Right atrium auricular region (tissue), 2 donors: ENCODE measurements around the gene KIF17. TPM values are rescaled to one million over a fixed set of nuclear protein-coding genes. Genes with fewer than 3 reads are reported as not detected.

Experiments
- DNase-seq: peaks from one replicate; pipeline ENCODE4 v3.0.0-alpha.2; 2019; ENCODE audit warnings: low spot score
- H3K27ac ChIP-seq, 2 donors: fragments of 200-600 bp; sonication (generic); 1 replicate in 1 of 2; 2 replicates in 1 of 2; pipeline ENCODE4 v1.5.1; 2016 to 2019
- H3K27me3 ChIP-seq, 2 donors: fragments of 200-600 bp; sonication (generic); one replicate each; pipeline versions ENCODE4 v1.5.1 to v1.6.0; 2017 to 2019
- H3K36me3 ChIP-seq: fragments of 200-600 bp; sonication (generic); one replicate; pipeline ENCODE4 v1.5.1; 2016
- H3K4me1 ChIP-seq, 2 donors: fragments of 200-600 bp; sonication (generic); one replicate each; pipeline versions ENCODE4 v1.5.1 to v1.6.0; 2017 to 2019
- H3K4me3 ChIP-seq, 2 donors: fragments of 200-600 bp; sonication (generic); 1 replicate in 1 of 2; 2 replicates in 1 of 2; pipeline ENCODE4 v1.5.1; 2017 to 2019; ENCODE audit warnings: mild to moderate bottlenecking in 1 of 2, moderate library complexity in 1 of 2
- H3K9me3 ChIP-seq, 2 donors: fragments of 200-600 bp; sonication (generic); one replicate each; pipeline ENCODE4 v1.5.1; 2019
- total RNA-seq, 2 donors: library from RNA; depleted of rRNA; stranded (reverse); fragments of >200 nt; gene quantifications; one replicate each; pipeline ENCODE4 v1.1.0, GENCODE V29; 2016
- TF ChIP-seq, protein P1 (sequence below), 2 donors: fragments of 200-600 bp; sonication (generic); IDR thresholded peaks; one replicate each; pipeline ENCODE4 v1.5.1; 2019; ENCODE audit warnings: antibody characterized with exemption in 2 of 2

The KIF17 gene
- total RNA-seq, 2 donors from 2014 or later = 2.6 to 6.0 TPM

- DNase-seq = peak; percentile 47
- H3K36me3 ChIP-seq = no peaks in the 10 kb centered on the region
- TF ChIP-seq, protein P1, sequence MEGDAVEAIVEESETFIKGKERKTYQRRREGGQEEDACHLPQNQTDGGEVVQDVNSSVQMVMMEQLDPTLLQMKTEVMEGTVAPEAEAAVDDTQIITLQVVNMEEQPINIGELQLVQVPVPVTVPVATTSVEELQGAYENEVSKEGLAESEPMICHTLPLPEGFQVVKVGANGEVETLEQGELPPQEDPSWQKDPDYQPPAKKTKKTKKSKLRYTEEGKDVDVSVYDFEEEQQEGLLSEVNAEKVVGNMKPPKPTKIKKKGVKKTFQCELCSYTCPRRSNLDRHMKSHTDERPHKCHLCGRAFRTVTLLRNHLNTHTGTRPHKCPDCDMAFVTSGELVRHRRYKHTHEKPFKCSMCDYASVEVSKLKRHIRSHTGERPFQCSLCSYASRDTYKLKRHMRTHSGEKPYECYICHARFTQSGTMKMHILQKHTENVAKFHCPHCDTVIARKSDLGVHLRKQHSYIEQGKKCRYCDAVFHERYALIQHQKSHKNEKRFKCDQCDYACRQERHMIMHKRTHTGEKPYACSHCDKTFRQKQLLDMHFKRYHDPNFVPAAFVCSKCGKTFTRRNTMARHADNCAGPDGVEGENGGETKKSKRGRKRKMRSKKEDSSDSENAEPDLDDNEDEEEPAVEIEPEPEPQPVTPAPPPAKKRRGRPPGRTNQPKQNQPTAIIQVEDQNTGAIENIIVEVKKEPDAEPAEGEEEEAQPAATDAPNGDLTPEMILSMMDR (IDR thresholded peaks at IDR 0.05) = no peak
- no peak overlapping the region for H3K4me3 ChIP-seq
- H3K9me3 ChIP-seq = no peaks in the 10 kb centered on the region
- peaks cover 0 to 25% of the 10 kb centered on the region in 2 donors for H3K4me1 ChIP-seq
- peaks cover 0 to 4% of the 10 kb centered on the region in 2 donors for H3K27me3 ChIP-seq
- no peak overlapping the region for H3K27ac ChIP-seq
Measured at GRCh38 chr1:20729990-20730689, 12.3 kb upstream of the KIF17 start.

- H3K4me3 ChIP-seq = no peak overlapping the region
- no peaks in the 10 kb centered on the region for H3K36me3 ChIP-seq
- DNase-seq = peak; percentile 54
- H3K27ac ChIP-seq = no peak overlapping the region
- H3K27me3 ChIP-seq = peaks cover 0 to 4% of the 10 kb centered on the region in 2 donors
- H3K9me3 ChIP-seq = no peaks in the 10 kb centered on the region
- TF ChIP-seq, protein P1 (IDR thresholded peaks at IDR 0.05) = no peak
- peaks cover 0 to 25% of the 10 kb centered on the region in 2 donors for H3K4me1 ChIP-seq
Measured at GRCh38 chr1:20729155-20729931, 11.5 kb upstream of the KIF17 start.

DNA sequence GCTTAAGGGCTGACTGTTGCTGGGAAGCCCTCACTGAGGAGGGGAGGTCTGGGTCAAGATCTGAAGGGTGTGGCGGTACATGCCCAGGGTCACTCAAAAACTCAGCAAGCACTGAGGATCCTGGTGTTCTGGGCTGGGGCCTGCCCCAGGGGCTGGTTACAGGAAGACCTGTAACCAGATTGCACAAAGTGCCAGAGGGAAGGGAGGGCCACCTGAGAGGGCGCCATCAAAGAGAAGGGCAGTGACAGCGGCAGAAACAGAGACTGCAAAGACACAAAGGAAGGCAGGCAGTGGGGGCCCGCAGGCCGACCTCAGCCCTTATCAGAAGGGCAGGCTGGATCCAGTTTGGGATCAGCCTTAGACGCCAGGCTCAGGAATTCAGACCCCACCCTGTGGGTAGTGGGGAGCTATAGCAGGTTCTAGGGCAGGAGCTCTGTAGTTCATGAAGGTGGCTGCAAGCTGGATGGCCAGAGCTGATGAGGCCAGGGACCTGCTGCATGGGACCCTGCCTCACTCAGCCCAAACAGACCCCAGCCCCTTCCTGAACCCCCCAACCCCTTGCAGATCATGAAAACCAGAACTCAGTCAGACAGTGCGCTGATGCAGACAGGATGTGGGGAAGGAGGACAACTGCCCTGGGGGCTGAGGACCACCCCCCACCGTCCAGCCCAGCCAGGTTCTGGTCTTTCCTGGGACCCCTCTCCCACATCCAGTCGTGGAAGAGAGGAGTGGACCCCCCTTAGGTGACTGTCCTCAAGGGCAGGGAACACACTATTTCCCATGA lies 10.8 kb upstream of the KIF17 start:
- Histone ChIP-seq H3K4me1 (peaks cover 0 to 22% of the 10 kb centered on the region in 2 donors), H3K4me3 (no peak overlapping the region), H3K36me3 (no peaks in the 10 kb centered on the region), H3K27me3 (peaks cover 0 to 4% of the 10 kb centered on the region in 2 donors), H3K27ac (no peak overlapping the region), H3K9me3 (no peaks in the 10 kb centered on the region)
- TF ChIP-seq, protein P1 (IDR thresholded peaks at IDR 0.05) = no peak
- peak; percentile 51 for DNase-seq

- no peaks in the 10 kb centered on the region for H3K36me3 ChIP-seq
- H3K4me3 ChIP-seq = no peak overlapping the region
- TF ChIP-seq, protein P1 (IDR thresholded peaks at IDR 0.05) = no peak
- H3K4me1 ChIP-seq = peaks cover 0 to 15% of the 10 kb centered on the region in 2 donors
- H3K27ac ChIP-seq = no peak overlapping the region
- peak; percentile 47 for DNase-seq
- no peaks in the 10 kb centered on the region for H3K9me3 ChIP-seq
- H3K27me3 ChIP-seq = peaks cover 0 to 4% of the 10 kb centered on the region in 2 donors
Measured at GRCh38 chr1:20727746-20728316, 10.0 kb upstream of the KIF17 start.

- TF ChIP-seq, protein P1 (IDR thresholded peaks at IDR 0.05) = no peak
- Histone ChIP-seq H3K36me3 (no peaks in the 10 kb centered on the region), H3K4me3 (no peak overlapping the region), H3K4me1 (peaks cover 0 to 8% of the 10 kb centered on the region in 2 donors), H3K27me3 (peaks cover 0 to 4% of the 10 kb centered on the region in 2 donors), H3K9me3 (no peaks in the 10 kb centered on the region), H3K27ac (no peak overlapping the region)
- DNase-seq = no peak
Measured at GRCh38 chr1:20726932-20727745, 9.3 kb upstream of the KIF17 start.
